ENCODE measurements around the gene BACH2.

Gene BACH2

GRCh38 chr6:90204327-90205056, 92.2 kb downstream of the BACH2 start:
- Histone ChIP-seq H3K79me2 (ENCODE audit: insufficient read depth, low read length) (peaks cover 5% of the 10 kb centered on the region; the same call in 1 of the 2 replicates), H2AFZ (ENCODE audit: low read depth, low read length, severe bottlenecking) (no peak overlapping the region), H3K9me3 (ENCODE audit: insufficient read depth, low read length) (no peaks in the 10 kb centered on the region), H3F3A (ENCODE audit: insufficient read depth) (no peaks in the 10 kb centered on the region), H3K9ac (ENCODE audit: low read length) (no peak overlapping the region), H3K27ac (ENCODE audit: low read depth, low read length) (no peak overlapping the region), H3K4me2 (ENCODE audit: low read depth, low read length, poor library complexity, severe bottlenecking) (no peak overlapping the region), H4K20me1 (ENCODE audit: low read depth, low read length) (no peaks in the 10 kb centered on the region), H3K4me3 (ENCODE audit: insufficient read depth, low read length, poor library complexity, severe bottlenecking) (no peak overlapping the region), H3K27me3 (ENCODE audit: low read length) (no peaks in the 10 kb centered on the region), H3K9me2 (replicated peaks; ENCODE audit: insufficient read depth, low read length) (no peaks in the 10 kb centered on the region), H3K36me3 (ENCODE audit: low read length) (peaks cover 13% of the 10 kb centered on the region; the same call in 1 of the 2 replicates)
- TF ChIP-seq CTCF (IDR thresholded peaks at IDR 0.05; ENCODE audit: insufficient read depth, low read length, poor library complexity, severe bottlenecking): no peak
- TF ChIP-seq EZH2phosphoT487 (conservative IDR thresholded peaks at IDR 0.05; ENCODE audit: low read length): no peak

- H4K20me1 ChIP-seq (ENCODE audit: low read depth, low read length): no peaks in the 10 kb centered on the region
- no peak overlapping the region for H3K4me2 ChIP-seq (ENCODE audit: low read depth, low read length, poor library complexity, severe bottlenecking)
- no peak overlapping the region for H3K27ac ChIP-seq (ENCODE audit: low read depth, low read length)
- H3K36me3 ChIP-seq (ENCODE audit: low read length): peaks cover 21% of the 10 kb centered on the region
- no peaks in the 10 kb centered on the region for H3F3A ChIP-seq (ENCODE audit: insufficient read depth)
- no peak overlapping the region for H3K4me3 ChIP-seq (ENCODE audit: insufficient read depth, low read length, poor library complexity, severe bottlenecking)
- peaks cover 1% of the 10 kb centered on the region; the same call in 1 of the 2 replicates for H3K9me3 ChIP-seq (ENCODE audit: insufficient read depth, low read length)
- H3K9ac ChIP-seq (ENCODE audit: low read length): no peak overlapping the region
- no peaks in the 10 kb centered on the region for H3K27me3 ChIP-seq (ENCODE audit: low read length)
- H2AFZ ChIP-seq (ENCODE audit: low read depth, low read length, severe bottlenecking): no peak overlapping the region
- TF ChIP-seq EZH2phosphoT487 (conservative IDR thresholded peaks at IDR 0.05; ENCODE audit: low read length) (no peak), CTCF (IDR thresholded peaks at IDR 0.05; ENCODE audit: insufficient read depth, low read length, poor library complexity, severe bottlenecking) (no peak)
- H3K79me2 ChIP-seq (ENCODE audit: insufficient read depth, low read length): no peaks in the 10 kb centered on the region
- no peaks in the 10 kb centered on the region for H3K9me2 ChIP-seq (replicated peaks; ENCODE audit: insufficient read depth, low read length)
Measured at GRCh38 chr6:90203672-90204071, 93.0 kb downstream of the BACH2 start.

- TF ChIP-seq CTCF (IDR thresholded peaks at IDR 0.05; ENCODE audit: insufficient read depth, low read length, poor library complexity, severe bottlenecking) (no peak), EZH2phosphoT487 (conservative IDR thresholded peaks at IDR 0.05; ENCODE audit: low read length) (no peak)
- Histone ChIP-seq H2AFZ (ENCODE audit: low read depth, low read length, severe bottlenecking) (no peak overlapping the region), H3K9me3 (ENCODE audit: insufficient read depth, low read length) (peaks cover 16% of the 10 kb centered on the region; the same call in 1 of the 2 replicates), H3K79me2 (ENCODE audit: insufficient read depth, low read length) (no peaks in the 10 kb centered on the region), H3K9ac (ENCODE audit: low read length) (no peak overlapping the region), H3K36me3 (ENCODE audit: low read length) (peaks cover 37% of the 10 kb centered on the region), H3K27me3 (ENCODE audit: low read length) (no peaks in the 10 kb centered on the region), H4K20me1 (ENCODE audit: low read depth, low read length) (no peaks in the 10 kb centered on the region), H3K9me2 (replicated peaks; ENCODE audit: insufficient read depth, low read length) (no peaks in the 10 kb centered on the region), H3K4me2 (ENCODE audit: low read depth, low read length, poor library complexity, severe bottlenecking) (no peak overlapping the region), H3K4me3 (ENCODE audit: insufficient read depth, low read length, poor library complexity, severe bottlenecking) (no peak overlapping the region), H3F3A (ENCODE audit: insufficient read depth) (no peaks in the 10 kb centered on the region), H3K27ac (ENCODE audit: low read depth, low read length) (no peak overlapping the region)
Measured at GRCh38 chr6:90202156-90202555, 94.5 kb downstream of the BACH2 start.
